DND-41 (cell line): Measurements from ENCODE around the gene DHX34.

Experiments used
- CTCF ChIP-seq: IDR thresholded peaks from 2 replicates; pipeline ENCODE4 v1.5.1; 2012; ENCODE audit warnings: borderline replicate concordance, low read length, moderate library complexity, mild to moderate bottlenecking; ENCODE audit not compliant: poor library complexity, severe bottlenecking; ENCODE audit errors: extremely low read depth
- EZH2 ChIP-seq: IDR thresholded peaks from 3 replicates; pipeline ENCODE4 v1.6.1; 2012; ENCODE audit warnings: borderline replicate concordance, low read depth, mild to moderate bottlenecking, moderate library complexity, low read length, inconsistent platforms; ENCODE audit not compliant: severe bottlenecking

DNA sequence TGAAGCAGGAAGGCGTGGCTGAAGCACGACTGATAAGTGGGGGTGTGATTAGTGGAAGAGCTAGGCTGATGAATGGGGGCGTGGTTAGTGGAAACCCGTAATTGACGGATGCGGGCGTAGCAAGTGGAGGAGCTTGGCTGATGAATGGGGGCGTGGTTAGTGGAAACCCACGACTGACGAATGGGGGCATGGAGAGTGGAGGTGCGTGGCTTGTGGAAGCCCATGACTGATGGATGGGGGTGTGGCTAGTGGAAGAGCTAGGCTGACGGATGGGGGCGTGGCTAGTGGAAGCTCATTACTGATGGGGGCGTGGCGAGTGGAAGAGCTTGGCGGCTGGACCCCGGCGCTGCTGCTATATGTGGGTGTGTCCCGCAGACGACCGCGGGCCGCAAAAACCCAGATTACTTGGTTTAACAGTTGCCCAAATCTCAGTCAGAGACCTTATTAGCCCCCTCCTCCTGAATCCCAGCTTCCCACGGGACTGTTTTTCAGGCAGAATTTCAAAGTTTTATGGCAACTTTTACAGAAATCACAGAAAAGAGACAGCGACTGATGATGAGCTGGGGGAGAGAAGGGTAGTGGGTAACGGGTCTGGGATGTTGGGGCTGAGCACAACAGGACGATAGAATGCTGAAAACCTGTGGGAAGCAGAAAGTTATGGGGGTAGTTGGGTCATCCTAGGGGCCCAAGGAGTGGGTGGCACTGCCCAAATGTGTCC is 79.2 kb downstream of the DHX34 start:
- TF ChIP-seq CTCF (no peak), EZH2 (no peak)
